OCI-LY1 (cell line): ENCODE data around the gene ARHGEF19.

Experiments used
- CTCF ChIP-seq: fragments of 200-600 bp; sonication (generic), shearing (Covaris generic); IDR thresholded peaks from 2 replicates; pipeline ENCODE4 v1.5.1; 2017; ENCODE audit warnings: mild to moderate bottlenecking, antibody characterized with exemption, low read length, moderate library complexity, mixed read lengths
- EZH2 ChIP-seq: fragments of 200-600 bp; sonication (generic), shearing (Covaris generic); IDR thresholded peaks from 2 replicates; pipeline ENCODE4 v1.8.0; 2017; ENCODE audit warnings: borderline replicate concordance, mixed run types, mild to moderate bottlenecking, antibody characterized with exemption, low read length, moderate library complexity, mixed read lengths

- no peak for TF ChIP-seq CTCF
- no peak for TF ChIP-seq EZH2
Measured at GRCh38 chr1:16231331-16232315, 19.2 kb upstream of the ARHGEF19 start.
